CD4-positive, alpha-beta T cell treated with Interleukin-12 subunit alpha and Interleukin-12 subunit beta, for 1 hour (primary cell): ENCODE data around the gene RBMY1B.
"Not testable (repeated sequence)": the region's sequence is repeated elsewhere in the genome, so short reads cannot be mapped to it uniquely, and the experiment has no call there.

Experiments used
- DNase-seq: peaks from one replicate; pipeline ENCODE4 v3.0.0-alpha.2; 2020

The RBMY1B gene

DNA sequence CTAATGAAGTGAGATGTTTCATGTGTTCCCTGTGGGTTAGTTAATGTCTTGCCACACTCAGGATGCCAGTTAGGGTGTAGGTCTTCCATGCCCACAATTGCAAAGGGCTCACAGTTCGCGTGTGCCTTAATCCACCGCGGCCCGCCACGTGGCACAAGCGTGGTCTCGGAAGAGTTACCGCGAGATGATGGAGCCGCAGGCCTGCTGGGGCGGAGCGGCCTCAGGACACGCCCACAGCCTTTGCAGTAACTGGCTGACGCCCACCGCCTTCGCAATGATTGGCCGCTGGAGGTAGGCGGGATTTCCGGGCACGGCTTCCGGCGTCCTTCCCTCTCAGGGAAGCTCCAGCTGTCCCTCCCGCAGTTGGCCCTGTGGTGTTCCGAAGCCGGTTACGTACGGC lies at the start of gene RBMY1B:
TSS of gene RBMY1B (plus strand) at position 301 of the 400 bp plus-strand sequence. CDS start 2,013 bp downstream, outside the sequence.
- not testable (repeated sequence) for DNase-seq

DNA sequence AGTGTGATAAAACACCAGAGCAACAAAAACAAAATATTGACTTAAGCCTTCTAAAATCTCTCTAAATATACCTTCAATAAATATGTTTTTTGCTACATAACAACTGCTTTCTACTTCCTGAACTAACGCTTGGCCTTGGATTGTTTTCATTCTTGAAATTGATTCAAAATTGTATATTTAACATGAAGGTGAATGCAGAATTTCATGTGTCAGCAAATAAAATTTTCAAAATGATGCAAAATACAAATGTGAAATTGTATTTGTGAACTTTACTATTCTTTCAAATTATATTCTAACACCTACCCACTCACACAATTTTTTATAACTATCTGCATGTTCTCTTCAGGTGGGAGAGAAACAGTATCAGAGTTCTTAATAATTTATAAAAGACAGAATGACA lies 48.2 kb upstream of the RBMY1B start:
- DNase-seq = not testable (repeated sequence)

DNA sequence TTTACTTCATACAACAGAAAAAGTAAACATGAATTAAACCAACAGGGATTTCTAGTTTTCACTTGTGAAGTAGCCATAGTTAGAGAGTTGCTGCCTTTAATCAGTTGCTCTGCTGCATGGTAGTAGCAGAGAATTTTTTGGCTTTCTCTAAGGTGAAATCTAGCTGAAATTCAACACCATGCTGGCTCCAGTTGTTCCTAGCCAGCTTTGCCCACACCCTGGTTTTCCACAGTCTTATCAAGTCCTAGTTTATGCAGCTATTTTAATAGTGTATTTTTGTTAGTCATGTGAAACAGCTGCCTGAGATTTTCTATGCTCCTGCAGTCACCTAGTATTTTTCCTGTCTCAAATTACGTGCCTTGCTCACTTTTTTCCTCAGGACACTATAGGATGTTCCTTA lies 28.2 kb upstream of the RBMY1B start:
- DNase-seq = no peak

DNA sequence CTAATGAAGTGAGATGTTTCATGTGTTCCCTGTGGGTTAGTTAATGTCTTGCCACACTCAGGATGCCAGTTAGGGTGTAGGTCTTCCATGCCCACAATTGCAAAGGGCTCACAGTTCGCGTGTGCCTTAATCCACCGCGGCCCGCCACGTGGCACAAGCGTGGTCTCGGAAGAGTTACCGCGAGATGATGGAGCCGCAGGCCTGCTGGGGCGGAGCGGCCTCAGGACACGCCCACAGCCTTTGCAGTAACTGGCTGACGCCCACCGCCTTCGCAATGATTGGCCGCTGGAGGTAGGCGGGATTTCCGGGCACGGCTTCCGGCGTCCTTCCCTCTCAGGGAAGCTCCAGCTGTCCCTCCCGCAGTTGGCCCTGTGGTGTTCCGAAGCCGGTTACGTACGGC lies 23.4 kb downstream of the RBMY1B start, which contains the start of gene RBMY1A1:
TSS of gene RBMY1A1 (plus strand) at position 301 of the 400 bp plus-strand sequence. CDS start 2,013 bp downstream, outside the sequence.
- DNase-seq = not testable (repeated sequence)

DNA sequence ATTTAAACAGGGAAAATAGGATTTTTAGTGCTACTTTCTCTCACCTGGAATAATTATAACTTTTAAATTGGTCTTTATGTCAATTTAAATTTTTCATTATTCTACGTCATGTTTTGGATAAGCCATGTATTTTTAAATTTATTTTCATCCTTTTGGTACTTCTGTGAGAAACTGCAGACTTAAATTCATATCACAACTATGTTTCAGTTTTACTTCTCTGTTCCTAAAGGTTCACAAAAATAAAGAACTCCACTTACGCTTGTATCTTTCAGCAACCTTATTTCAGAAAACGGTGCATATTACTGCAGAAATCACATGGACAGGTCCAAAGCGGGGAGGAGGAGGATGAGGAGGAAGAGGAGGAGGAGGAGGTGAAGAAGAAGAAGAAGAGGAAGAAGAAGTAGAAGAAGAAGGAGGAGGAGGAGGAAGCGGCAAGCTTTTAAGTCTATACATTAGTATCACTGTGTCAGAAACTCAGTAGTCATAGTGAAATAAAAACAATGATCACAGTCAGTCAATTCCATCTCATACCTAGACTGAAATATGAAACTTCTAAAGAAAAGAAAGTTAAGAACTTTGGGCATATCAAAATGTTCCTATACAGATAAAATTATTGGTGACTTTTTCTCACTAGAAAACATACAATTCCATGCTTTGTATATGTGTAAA lies 48.3 kb downstream of the RBMY1B start:
- not testable (repeated sequence) for DNase-seq
